ENCODE data around the gene WNK2. TPM values are rescaled to one million over a fixed set of nuclear protein-coding genes. Genes with fewer than 3 reads are reported as not detected.

WNK2 gene
- total RNA-seq, 2 experiments from 2014 or later, result 1.7 to 2.8 TPM

GRCh38 chr9:93306081-93306480 is 122.1 kb downstream of the WNK2 start:
- CTCF ChIA-PET, result interaction anchor here (1.4 to 4.2 kb wide), 2 partner anchors 144 to 197 kb away, joined by 4 to 19 read pairs; no protein-coding TSS in a partner anchor
- POLR2A ChIA-PET, result no interaction called here
- H3K4me3 Mint-ChIP-seq, result no peak overlapping the region
- ATAC-seq, result no peak
- H3K9me3 Mint-ChIP-seq, result no peaks in the 10 kb centered on the region
- no peaks in the 10 kb centered on the region for H3K4me1 Mint-ChIP-seq (ENCODE audit: low read depth)
- H3K27me3 Mint-ChIP-seq, result no peaks in the 10 kb centered on the region
- H3K27ac Mint-ChIP-seq, result no peak overlapping the region
- intact Hi-C loops (cut with micrococcal nuclease), result loop anchor here (5.0 kb wide), 1 partner anchor 149 kb away; no protein-coding TSS in a partner anchor
- no peaks in the 10 kb centered on the region for H3K36me3 Mint-ChIP-seq (ENCODE audit: low read depth)
- TF ChIP-seq CTCF (IDR thresholded peaks at IDR 0.05), result no peak
- no peak for DNase-seq

- ChIA-PET POLR2A (no interaction called here), CTCF (no interaction called here)
- Mint-ChIP-seq H3K27me3 (no peaks in the 10 kb centered on the region), H3K4me1 (ENCODE audit: low read depth) (no peaks in the 10 kb centered on the region), H3K4me3 (no peak overlapping the region), H3K27ac (no peak overlapping the region), H3K36me3 (ENCODE audit: low read depth) (no peaks in the 10 kb centered on the region), H3K9me3 (no peaks in the 10 kb centered on the region)
- intact Hi-C loops (cut with micrococcal nuclease), result loop anchor here (5.0 kb wide), 1 partner anchor 149 kb away; no protein-coding TSS in a partner anchor
- DNase-seq (no peak), ATAC-seq (no peak)
- TF ChIP-seq CTCF (IDR thresholded peaks at IDR 0.05), result no peak
Measured at GRCh38 chr9:93306579-93307091, 122.7 kb downstream of the WNK2 start.

GRCh38 chr9:93307468-93308157 is 123.7 kb downstream of the WNK2 start:
- no peak overlapping the region for H3K4me3 Mint-ChIP-seq
- ChIA-PET CTCF (no interaction called here), POLR2A (interaction anchor here (2.2 kb wide), 1 partner anchor 19 kb away, joined by 6 read pairs; no protein-coding TSS in a partner anchor)
- no peaks in the 10 kb centered on the region for H3K9me3 Mint-ChIP-seq
- H3K27ac Mint-ChIP-seq, result no peak overlapping the region
- no peak for TF ChIP-seq CTCF (IDR thresholded peaks at IDR 0.05)
- no peaks in the 10 kb centered on the region for H3K4me1 Mint-ChIP-seq (ENCODE audit: low read depth)
- intact Hi-C loops (cut with micrococcal nuclease), result loop anchor here (5.0 kb wide), 1 partner anchor 150 kb away; no protein-coding TSS in a partner anchor
- DNase-seq, result no peak
- H3K36me3 Mint-ChIP-seq (ENCODE audit: low read depth), result no peaks in the 10 kb centered on the region
- ATAC-seq, result no peak
- peaks cover under 1% of the 10 kb centered on the region for H3K27me3 Mint-ChIP-seq

GRCh38 chr9:93308158-93308602 is 124.2 kb downstream of the WNK2 start:
- Mint-ChIP-seq H3K9me3 (no peaks in the 10 kb centered on the region), H3K4me1 (ENCODE audit: low read depth) (no peaks in the 10 kb centered on the region), H3K36me3 (ENCODE audit: low read depth) (no peaks in the 10 kb centered on the region), H3K4me3 (no peak overlapping the region), H3K27ac (no peak overlapping the region), H3K27me3 (peaks cover 4% of the 10 kb centered on the region)
- no peak for ATAC-seq
- ChIA-PET POLR2A (interaction anchor here (2.2 kb wide), 1 partner anchor 20 kb away, joined by 6 read pairs; no protein-coding TSS in a partner anchor), CTCF (no interaction called here)
- no peak for TF ChIP-seq CTCF (IDR thresholded peaks at IDR 0.05)
- DNase-seq, result no peak
- intact Hi-C loops (cut with micrococcal nuclease), result loop anchor here (5.0 kb wide), 1 partner anchor 151 kb away; no protein-coding TSS in a partner anchor

GRCh38 chr9:93308676-93309075 is 124.7 kb downstream of the WNK2 start:
- TF ChIP-seq CTCF (IDR thresholded peaks at IDR 0.05), result no peak
- DNase-seq (no peak), ATAC-seq (no peak)
- Mint-ChIP-seq H3K4me3 (no peak overlapping the region), H3K9me3 (no peaks in the 10 kb centered on the region), H3K36me3 (ENCODE audit: low read depth) (no peaks in the 10 kb centered on the region), H3K27me3 (peaks cover 4% of the 10 kb centered on the region), H3K27ac (no peak overlapping the region), H3K4me1 (ENCODE audit: low read depth) (no peaks in the 10 kb centered on the region)
- intact Hi-C loops (cut with micrococcal nuclease), result loop anchor here (5.0 kb wide), 1 partner anchor 151 kb away; no protein-coding TSS in a partner anchor
- CTCF ChIA-PET, result no interaction called here
- POLR2A ChIA-PET, result interaction anchor here (2.2 kb wide), 1 partner anchor 20 kb away, joined by 6 read pairs; no protein-coding TSS in a partner anchor
